Keratinocyte (primary cell): ENCODE data around the gene C19orf85.

Source experiments
- EZH2 ChIP-seq: IDR thresholded peaks from one replicate; pipeline ENCODE4 v1.6.1; 2012; ENCODE audit warnings: inconsistent platforms, mild to moderate bottlenecking, low read length, moderate library complexity
- TF ChIP-seq, protein P1 (sequence below), 3 experiments: IDR thresholded peaks in 1 of 3; conservative IDR thresholded peaks in 1 of 3; optimal IDR thresholded peaks in 1 of 3; 2 replicates in 2 of 3; 3 replicates in 1 of 3; pipeline versions ENCODE3 to v1.5.1; 2011; ENCODE audit warnings: low read length in 3 of 3, mild to moderate bottlenecking in 3 of 3, moderate library complexity in 2 of 3, control low read depth in 1 of 3, inconsistent platforms in 1 of 3; ENCODE audit not compliant: insufficient read depth in 2 of 3; ENCODE audit errors: extremely low read depth in 1 of 3

- TF ChIP-seq, protein P1, sequence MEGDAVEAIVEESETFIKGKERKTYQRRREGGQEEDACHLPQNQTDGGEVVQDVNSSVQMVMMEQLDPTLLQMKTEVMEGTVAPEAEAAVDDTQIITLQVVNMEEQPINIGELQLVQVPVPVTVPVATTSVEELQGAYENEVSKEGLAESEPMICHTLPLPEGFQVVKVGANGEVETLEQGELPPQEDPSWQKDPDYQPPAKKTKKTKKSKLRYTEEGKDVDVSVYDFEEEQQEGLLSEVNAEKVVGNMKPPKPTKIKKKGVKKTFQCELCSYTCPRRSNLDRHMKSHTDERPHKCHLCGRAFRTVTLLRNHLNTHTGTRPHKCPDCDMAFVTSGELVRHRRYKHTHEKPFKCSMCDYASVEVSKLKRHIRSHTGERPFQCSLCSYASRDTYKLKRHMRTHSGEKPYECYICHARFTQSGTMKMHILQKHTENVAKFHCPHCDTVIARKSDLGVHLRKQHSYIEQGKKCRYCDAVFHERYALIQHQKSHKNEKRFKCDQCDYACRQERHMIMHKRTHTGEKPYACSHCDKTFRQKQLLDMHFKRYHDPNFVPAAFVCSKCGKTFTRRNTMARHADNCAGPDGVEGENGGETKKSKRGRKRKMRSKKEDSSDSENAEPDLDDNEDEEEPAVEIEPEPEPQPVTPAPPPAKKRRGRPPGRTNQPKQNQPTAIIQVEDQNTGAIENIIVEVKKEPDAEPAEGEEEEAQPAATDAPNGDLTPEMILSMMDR (optimal IDR thresholded peaks at IDR 0.05 in 1 of 3, IDR thresholded peaks at IDR 0.05 in 1 of 3, conservative IDR thresholded peaks at IDR 0.05 in 1 of 3; ENCODE audit: extremely low read depth in 1 of 3, insufficient read depth in 2 of 3, low read length in 3 of 3) = no peak
- TF ChIP-seq EZH2 = no peak
These were observed 8.8 kb downstream of the C19orf85 start for GRCh38 chr19:55455576-55456235.
